Measurements from ENCODE around the gene ACAT2.
"Not testable (repeated sequence)": the region's sequence is repeated elsewhere in the genome, so short reads cannot be mapped to it uniquely, and the experiment has no call there.

Gene ACAT2

GRCh38 chr6:159778542-159779103 is 16.8 kb downstream of the ACAT2 start:
- no peaks in the 10 kb centered on the region for H3K9me3 ChIP-seq (replicated peaks; ENCODE audit: low read length)
- no peaks in the 10 kb centered on the region for H3K27me3 ChIP-seq (ENCODE audit: control insufficient read depth, insufficient read depth, low read length)
- H3K4me1 ChIP-seq (ENCODE audit: control insufficient read depth, insufficient read depth, low read length) = no peaks in the 10 kb centered on the region
- H3K4me3 ChIP-seq (ENCODE audit: low read length) = no peak overlapping the region
- H3K9ac ChIP-seq (ENCODE audit: low read depth, low read length) = no peak overlapping the region
- no peak overlapping the region for H3K4me2 ChIP-seq (ENCODE audit: low read length)
- peaks cover 85% of the 10 kb centered on the region for H3K36me3 ChIP-seq (ENCODE audit: insufficient read depth, low read length)

GRCh38 chr6:159788276-159788675 is 26.4 kb downstream of the ACAT2 start:
- H3K4me1 ChIP-seq (ENCODE audit: control insufficient read depth, insufficient read depth, low read length) = peaks cover 34% of the 10 kb centered on the region
- H3K9me3 ChIP-seq (replicated peaks; ENCODE audit: low read length) = no peaks in the 10 kb centered on the region
- H3K4me3 ChIP-seq (ENCODE audit: low read length) = peak overlapping the region; percentile 93
- H3K27me3 ChIP-seq (ENCODE audit: control insufficient read depth, insufficient read depth, low read length) = no peaks in the 10 kb centered on the region
- peaks cover 39% of the 10 kb centered on the region for H3K36me3 ChIP-seq (ENCODE audit: insufficient read depth, low read length)
- H3K4me2 ChIP-seq (ENCODE audit: low read length) = peak overlapping the region; percentile 92
- H3K9ac ChIP-seq (ENCODE audit: low read depth, low read length) = peak overlapping the region; percentile 96

DNA sequence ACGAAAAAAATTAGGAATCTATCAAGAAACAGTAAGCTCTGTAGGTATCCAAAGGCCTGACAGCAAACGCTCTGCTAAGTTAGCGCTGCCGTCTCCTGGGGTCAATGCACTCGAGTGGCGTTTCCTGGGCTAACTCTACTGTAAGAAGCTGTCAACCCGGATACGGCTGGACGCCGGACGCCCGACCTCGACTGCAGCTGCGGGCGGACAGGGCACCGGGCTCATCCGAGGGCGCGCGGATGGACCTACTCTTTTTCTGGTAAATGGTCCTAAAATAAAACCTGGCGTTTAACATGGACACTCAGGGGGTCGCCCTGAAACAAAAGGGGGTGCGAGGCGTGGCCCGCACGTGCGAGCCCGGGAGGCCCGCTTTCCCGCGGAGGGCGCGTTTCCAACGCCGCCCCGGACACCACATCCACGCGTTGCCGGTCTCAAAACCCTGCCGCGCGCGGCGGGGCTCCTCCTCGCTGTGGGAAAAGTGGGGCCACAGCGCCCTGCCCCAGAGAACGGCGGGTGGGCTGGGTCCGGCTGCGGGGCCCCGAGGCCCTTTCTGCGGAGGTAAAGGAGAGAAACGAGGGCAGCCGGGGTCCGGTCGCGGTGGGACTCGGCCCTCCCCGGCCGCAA is 27.0 kb downstream of the ACAT2 start:
- Histone ChIP-seq H3K27me3 (ENCODE audit: control insufficient read depth, insufficient read depth, low read length) (no peaks in the 10 kb centered on the region), H3K4me1 (ENCODE audit: control insufficient read depth, insufficient read depth, low read length) (peaks cover 34% of the 10 kb centered on the region), H3K9me3 (replicated peaks; ENCODE audit: low read length) (no peaks in the 10 kb centered on the region), H3K4me3 (ENCODE audit: low read length) (peak overlapping the region; percentile 93), H3K36me3 (ENCODE audit: insufficient read depth, low read length) (peaks cover 34% of the 10 kb centered on the region), H3K9ac (ENCODE audit: low read depth, low read length) (peak overlapping the region; percentile 96), H3K4me2 (ENCODE audit: low read length) (peak overlapping the region; percentile 92)

GRCh38 chr6:159789377-159790148 is 27.7 kb downstream of the ACAT2 start, which contains the start of gene TCP1:
Gene TCP1, minus strand, starts transcription at chr6:159789602. Its CDS starts 134 bp downstream, at chr6:159789468.
- peak within 1 kb of the TSS; percentile 96 for H3K9ac ChIP-seq (ENCODE audit: low read depth, low read length)
- peak within 1 kb of the TSS; percentile 92 for H3K4me2 ChIP-seq (ENCODE audit: low read length)
- peak within 1 kb of the TSS; percentile 93 for H3K4me3 ChIP-seq (ENCODE audit: low read length)
- peaks cover 34% of the 10 kb centered on the region for H3K4me1 ChIP-seq (ENCODE audit: control insufficient read depth, insufficient read depth, low read length)
- peaks cover 36% of the 10 kb centered on the region for H3K36me3 ChIP-seq (ENCODE audit: insufficient read depth, low read length)
- no peaks in the 10 kb centered on the region for H3K27me3 ChIP-seq (ENCODE audit: control insufficient read depth, insufficient read depth, low read length)
- H3K9me3 ChIP-seq (replicated peaks; ENCODE audit: low read length) = no peaks in the 10 kb centered on the region

DNA sequence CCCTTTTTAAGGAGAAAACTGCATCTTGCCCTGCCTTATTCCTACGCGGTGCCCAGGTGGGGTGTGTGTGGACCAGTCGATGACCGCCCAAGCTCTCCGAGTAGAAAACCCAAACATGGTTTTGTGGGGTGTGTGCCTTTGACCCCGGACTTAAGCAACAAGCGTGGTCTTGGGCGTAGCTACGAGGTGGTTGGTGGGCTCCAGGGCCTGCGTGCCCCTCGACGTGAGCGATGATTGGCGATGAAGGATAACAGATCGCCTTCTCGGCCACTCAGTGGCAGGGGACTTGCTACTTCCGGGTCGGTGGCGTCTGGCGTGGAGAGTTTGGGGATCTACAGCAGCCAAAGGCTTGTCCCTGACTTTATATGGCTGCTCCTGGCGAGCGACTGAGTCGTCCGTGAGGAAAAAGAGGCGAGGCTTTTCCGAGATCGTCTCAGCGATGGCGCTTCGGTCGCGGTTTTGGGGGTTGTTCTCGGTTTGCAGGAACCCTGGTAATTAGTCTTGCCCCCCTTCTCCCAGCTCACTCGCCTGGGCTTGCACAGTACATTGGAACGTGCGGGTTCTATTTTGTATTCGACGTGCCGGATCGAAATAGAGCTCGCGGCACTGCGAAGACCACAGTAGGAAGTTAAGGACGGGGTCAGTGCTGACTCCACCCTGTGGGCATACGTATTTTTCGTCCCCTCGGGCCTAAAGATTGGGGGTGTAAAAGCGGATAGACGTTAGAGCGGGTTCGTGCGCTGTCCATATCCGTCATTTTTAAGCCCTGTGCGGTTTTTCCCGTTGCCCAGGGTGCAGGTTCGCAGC is 28.5 kb downstream of the ACAT2 start, which contains the start of gene MRPL18:
TSS of gene MRPL18 (plus strand) at position 319 of the 807 bp plus-strand sequence. CDS start at position 440, 121 bp downstream.
- peaks cover 28% of the 10 kb centered on the region for H3K36me3 ChIP-seq (ENCODE audit: insufficient read depth, low read length)
- peak within 1 kb of the TSS; percentile 93 for H3K4me3 ChIP-seq (ENCODE audit: low read length)
- H3K4me2 ChIP-seq (ENCODE audit: low read length) = peak within 1 kb of the TSS; percentile 92
- peaks cover 34% of the 10 kb centered on the region for H3K4me1 ChIP-seq (ENCODE audit: control insufficient read depth, insufficient read depth, low read length)
- H3K9ac ChIP-seq (ENCODE audit: low read depth, low read length) = peak within 1 kb of the TSS; percentile 96
- H3K27me3 ChIP-seq (ENCODE audit: control insufficient read depth, insufficient read depth, low read length) = no peaks in the 10 kb centered on the region
- H3K9me3 ChIP-seq (replicated peaks; ENCODE audit: low read length) = no peaks in the 10 kb centered on the region

GRCh38 chr6:159790956-159791598 is 29.2 kb downstream of the ACAT2 start:
- H3K9me3 ChIP-seq (replicated peaks; ENCODE audit: low read length) = no peaks in the 10 kb centered on the region
- H3K4me2 ChIP-seq (ENCODE audit: low read length) = peak overlapping the region; percentile 91
- peak overlapping the region; percentile 88 for H3K9ac ChIP-seq (ENCODE audit: low read depth, low read length)
- peak overlapping the region; percentile 81 for H3K4me3 ChIP-seq (ENCODE audit: low read length)
- no peaks in the 10 kb centered on the region for H3K27me3 ChIP-seq (ENCODE audit: control insufficient read depth, insufficient read depth, low read length)
- peaks cover 22% of the 10 kb centered on the region for H3K36me3 ChIP-seq (ENCODE audit: insufficient read depth, low read length)
- peaks cover 33% of the 10 kb centered on the region for H3K4me1 ChIP-seq (ENCODE audit: control insufficient read depth, insufficient read depth, low read length)

GRCh38 chr6:159794976-159795375 is 33.1 kb downstream of the ACAT2 start:
- H3K9ac ChIP-seq (ENCODE audit: low read depth, low read length); H3K27me3 ChIP-seq (ENCODE audit: control insufficient read depth, insufficient read depth, low read length); H3K4me2 ChIP-seq (ENCODE audit: low read length); H3K4me3 ChIP-seq (ENCODE audit: low read length); H3K9me3 ChIP-seq (replicated peaks; ENCODE audit: low read length): not testable (repeated sequence)
- Histone ChIP-seq H3K4me1 (ENCODE audit: control insufficient read depth, insufficient read depth, low read length) (peaks cover 20% of the 10 kb centered on the region), H3K36me3 (ENCODE audit: insufficient read depth, low read length) (peaks cover 38% of the 10 kb centered on the region)

DNA sequence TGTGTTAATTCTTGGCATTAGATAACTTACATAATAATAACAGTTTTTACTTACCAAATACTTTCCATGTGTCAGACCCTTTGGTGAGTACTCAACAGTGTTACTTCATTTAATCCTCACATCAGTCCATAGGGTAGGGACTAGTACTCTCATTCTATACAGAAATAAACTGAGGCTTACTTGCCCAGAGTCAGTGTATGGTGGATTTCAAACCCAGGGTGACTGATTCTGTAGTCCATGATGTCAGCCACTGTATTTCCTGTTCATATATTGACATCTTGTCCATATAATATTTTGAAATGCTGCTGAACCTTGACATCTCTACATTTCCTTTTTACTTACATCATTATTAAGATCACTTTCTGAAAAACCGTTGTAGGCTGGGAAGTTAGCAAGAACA is 35.7 kb downstream of the ACAT2 start:
- peaks cover 38% of the 10 kb centered on the region for H3K36me3 ChIP-seq (ENCODE audit: insufficient read depth, low read length)
- H3K4me2 ChIP-seq (ENCODE audit: low read length) = no peak overlapping the region
- peaks cover 5% of the 10 kb centered on the region for H3K4me1 ChIP-seq (ENCODE audit: control insufficient read depth, insufficient read depth, low read length)
- H3K9me3 ChIP-seq (replicated peaks; ENCODE audit: low read length) = no peaks in the 10 kb centered on the region
- H3K27me3 ChIP-seq (ENCODE audit: control insufficient read depth, insufficient read depth, low read length) = no peaks in the 10 kb centered on the region
- no peak overlapping the region for H3K9ac ChIP-seq (ENCODE audit: low read depth, low read length)
- no peak overlapping the region for H3K4me3 ChIP-seq (ENCODE audit: low read length)

DNA sequence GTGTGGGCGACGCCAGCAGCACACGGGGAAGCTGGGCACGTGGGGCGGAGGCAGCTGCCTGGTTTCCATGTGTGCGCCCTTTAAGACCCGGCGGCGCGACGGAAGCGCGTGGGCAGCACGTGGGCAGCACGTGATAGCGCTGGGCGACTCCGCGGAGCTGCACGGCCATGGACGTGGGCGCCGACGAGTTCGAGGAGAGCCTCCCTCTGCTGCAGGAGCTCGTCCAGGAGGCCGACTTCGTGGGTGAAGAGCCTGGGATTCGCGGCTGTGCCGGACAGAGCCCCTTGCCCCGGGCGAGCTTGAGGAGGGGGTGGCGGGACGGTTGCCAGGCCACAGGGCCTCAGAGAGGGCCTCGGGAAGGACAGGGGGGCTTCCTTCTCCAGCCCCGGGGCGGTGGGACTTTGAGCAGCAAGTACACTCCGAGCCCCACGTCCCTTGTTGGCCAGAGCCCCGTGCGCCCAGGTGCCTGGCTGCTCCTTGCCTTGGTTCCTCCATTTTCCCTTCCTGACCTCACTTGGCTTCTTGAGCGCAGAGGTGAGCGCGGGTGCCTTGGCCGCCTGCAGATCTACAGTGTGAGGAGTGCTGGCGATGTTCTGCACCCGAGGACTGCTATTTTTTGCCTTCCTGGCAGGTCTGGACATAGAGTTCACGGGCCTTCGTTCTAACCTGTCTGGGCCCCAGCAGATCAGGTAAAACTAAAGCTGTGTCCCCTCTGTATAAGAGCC is 38.5 kb downstream of the ACAT2 start, which contains the start of gene PNLDC1:
TSS of gene PNLDC1 (plus strand) at position 136 of the 725 bp plus-strand sequence. CDS start at position 168, 32 bp downstream.
- H3K9me3 ChIP-seq (replicated peaks; ENCODE audit: low read length) = no peaks in the 10 kb centered on the region
- H3K36me3 ChIP-seq (ENCODE audit: insufficient read depth, low read length) = peaks cover 31% of the 10 kb centered on the region
- no peak within 1 kb of the TSS for H3K4me3 ChIP-seq (ENCODE audit: low read length)
- no peak within 1 kb of the TSS for H3K4me2 ChIP-seq (ENCODE audit: low read length)
- peaks cover 3% of the 10 kb centered on the region for H3K4me1 ChIP-seq (ENCODE audit: control insufficient read depth, insufficient read depth, low read length)
- H3K27me3 ChIP-seq (ENCODE audit: control insufficient read depth, insufficient read depth, low read length) = no peaks in the 10 kb centered on the region
- H3K9ac ChIP-seq (ENCODE audit: low read depth, low read length) = no peak within 1 kb of the TSS

GRCh38 chr6:159801935-159802334 is 40.1 kb downstream of the ACAT2 start:
- H3K36me3 ChIP-seq (ENCODE audit: insufficient read depth, low read length) = peaks cover 21% of the 10 kb centered on the region
- no peaks in the 10 kb centered on the region for H3K4me1 ChIP-seq (ENCODE audit: control insufficient read depth, insufficient read depth, low read length)

More at GRCh38 chr6:159801935-159802334, 40.1 kb downstream of the ACAT2 start:
- no peak overlapping the region for H3K4me2 ChIP-seq (ENCODE audit: low read length)
- no peak overlapping the region for H3K4me3 ChIP-seq (ENCODE audit: low read length)
- H3K9ac ChIP-seq (ENCODE audit: low read depth, low read length) = no peak overlapping the region
- no peaks in the 10 kb centered on the region for H3K9me3 ChIP-seq (replicated peaks; ENCODE audit: low read length)
- H3K27me3 ChIP-seq (ENCODE audit: control insufficient read depth, insufficient read depth, low read length) = no peaks in the 10 kb centered on the region

Measured in skeletal muscle satellite cell (primary cell).